Activated naive CD8-positive, alpha-beta T cell treated with anti-CD3 and anti-CD28 coated beads, Interleukin-2, amount 10 ng/mL, durations not matched to agents 7 days and 5 days (primary cell): ENCODE measurements around the gene ALDH1A3. TPM values are rescaled to one million over a fixed set of nuclear protein-coding genes. Genes with fewer than 3 reads are reported as not detected.

Source experiments
- ATAC-seq: fragments of 150-1000 bp; cut with Tn5 transposase; one replicate; pipeline ENCODE4 v1.10.0; 2021; ENCODE audit warnings: low read depth, moderate library complexity
- POLR2A ChIA-PET: fragments of 350-600 bp; sonication (Branson Sonifier 250); formaldehyde crosslinking; loops from one replicate; lab custom pipeline; 2021; ENCODE audit warnings: antibody characterized with exemption; lab: Charles Lee
- DNase-seq: peaks from one replicate; pipeline ENCODE4 v3.0.0; 2021
- H3K27ac Mint-ChIP-seq: one replicate; pipeline ENCODE4 v1.8.0; 2022; ENCODE audit warnings: mild to moderate bottlenecking, mixed read lengths
- H3K27me3 Mint-ChIP-seq: one replicate; pipeline ENCODE4 v1.8.0; 2022; ENCODE audit warnings: mild to moderate bottlenecking, moderate library complexity, mixed read lengths
- H3K36me3 Mint-ChIP-seq: one replicate; pipeline ENCODE4 v1.8.0; 2021; ENCODE audit warnings: mild to moderate bottlenecking, mixed read lengths
- H3K4me1 Mint-ChIP-seq: one replicate; pipeline ENCODE4 v1.8.0; 2021; ENCODE audit warnings: mixed read lengths
- H3K4me3 Mint-ChIP-seq: one replicate; pipeline ENCODE4 v1.8.0; 2022; ENCODE audit warnings: mild to moderate bottlenecking, moderate library complexity, mixed read lengths
- H3K9me3 Mint-ChIP-seq: one replicate; pipeline ENCODE4 v1.8.0; 2021; ENCODE audit warnings: mixed read lengths
- total RNA-seq, 2 experiments: library from RNA; stranded (reverse); gene quantifications; one replicate each; pipeline ENCODE4 v1.2.3, GENCODE V29; 2021

ALDH1A3 gene
- not detected for total RNA-seq

GRCh38 chr15:100879464-100880138 lies at the start of gene ALDH1A3:
ALDH1A3 (plus strand) TSS chr15:100879831; CDS start chr15:100879908, 77 bp downstream.
- peak; percentile 50 for DNase-seq
- H3K27ac Mint-ChIP-seq: no peak within 1 kb of the TSS
- POLR2A ChIA-PET: no interaction called here
- peak; percentile 64 for ATAC-seq
- no peaks in the 10 kb centered on the region for H3K9me3 Mint-ChIP-seq
- peak within 1 kb of the TSS; percentile 52 for H3K4me3 Mint-ChIP-seq
- peaks cover 71% of the 10 kb centered on the region for H3K27me3 Mint-ChIP-seq
- H3K4me1 Mint-ChIP-seq: peaks cover 1% of the 10 kb centered on the region
- H3K36me3 Mint-ChIP-seq: no peaks in the 10 kb centered on the region

- no peak overlapping the region for H3K27ac Mint-ChIP-seq
- H3K36me3 Mint-ChIP-seq: no peaks in the 10 kb centered on the region
- DNase-seq (no peak), ATAC-seq (no peak)
- H3K9me3 Mint-ChIP-seq: no peaks in the 10 kb centered on the region
- POLR2A ChIA-PET: no interaction called here
- H3K27me3 Mint-ChIP-seq: peaks cover 21% of the 10 kb centered on the region
- H3K4me1 Mint-ChIP-seq: no peaks in the 10 kb centered on the region
- H3K4me3 Mint-ChIP-seq: no peak overlapping the region
These were observed 48.2 kb upstream of the ALDH1A3 start for GRCh38 chr15:100831467-100831866.

DNA sequence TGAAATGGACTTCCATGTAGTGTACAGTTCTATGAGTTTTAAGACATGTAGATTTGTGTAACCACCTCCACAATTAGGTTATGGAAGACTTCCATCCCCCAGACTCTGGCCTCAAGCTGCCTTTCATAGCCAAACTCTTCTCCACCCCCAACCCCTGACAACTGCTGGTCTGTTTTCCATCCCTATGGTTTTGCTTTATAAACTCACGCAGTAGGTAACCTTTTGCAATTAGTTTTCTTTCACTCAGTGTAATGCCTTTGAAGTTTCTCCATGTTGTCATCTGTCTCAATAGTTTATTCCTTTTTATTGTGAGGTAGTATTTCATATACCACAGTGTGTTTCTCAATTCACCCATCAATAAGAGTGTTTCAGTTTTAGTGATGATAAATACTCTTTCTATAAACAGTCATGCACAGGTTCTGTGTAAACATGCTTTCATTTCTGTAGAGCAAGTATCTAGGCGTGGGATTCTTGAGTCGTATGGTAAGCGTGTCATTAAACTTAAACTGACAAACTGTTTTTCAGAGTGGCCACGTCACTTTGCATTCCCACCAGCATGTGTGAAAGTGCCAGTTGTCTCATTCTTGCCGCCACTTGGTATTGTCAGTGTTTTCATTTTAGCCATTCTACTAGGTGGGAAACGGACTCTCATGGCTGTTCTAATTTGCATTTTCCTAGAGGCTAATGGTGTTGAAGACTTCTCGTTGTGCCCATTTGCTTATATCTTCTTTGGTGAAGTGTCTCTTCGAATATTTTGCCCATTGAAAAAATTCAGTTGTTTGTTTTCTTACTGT lies 47.3 kb upstream of the ALDH1A3 start:
- no peak for ATAC-seq
- Mint-ChIP-seq H3K27ac (no peak overlapping the region), H3K9me3 (no peaks in the 10 kb centered on the region), H3K36me3 (no peaks in the 10 kb centered on the region), H3K27me3 (peaks cover 23% of the 10 kb centered on the region), H3K4me3 (no peak overlapping the region), H3K4me1 (no peaks in the 10 kb centered on the region)
- no peak for DNase-seq
- POLR2A ChIA-PET: no interaction called here

- Mint-ChIP-seq H3K4me3 (no peak overlapping the region), H3K9me3 (no peaks in the 10 kb centered on the region), H3K27me3 (peaks cover 21% of the 10 kb centered on the region), H3K4me1 (no peaks in the 10 kb centered on the region), H3K27ac (no peak overlapping the region), H3K36me3 (no peaks in the 10 kb centered on the region)
- ATAC-seq (no peak), DNase-seq (no peak)
- POLR2A ChIA-PET: no interaction called here
These were observed 45.9 kb upstream of the ALDH1A3 start for GRCh38 chr15:100833417-100834389.

- H3K9me3 Mint-ChIP-seq: no peaks in the 10 kb centered on the region
- no peak overlapping the region for H3K4me3 Mint-ChIP-seq
- H3K27ac Mint-ChIP-seq: no peak overlapping the region
- no peaks in the 10 kb centered on the region for H3K36me3 Mint-ChIP-seq
- no peaks in the 10 kb centered on the region for H3K4me1 Mint-ChIP-seq
- no peak for ATAC-seq
- DNase-seq: no peak
- H3K27me3 Mint-ChIP-seq: peaks cover 25% of the 10 kb centered on the region
- POLR2A ChIA-PET: no interaction called here
These were observed 44.9 kb upstream of the ALDH1A3 start for GRCh38 chr15:100834731-100835130.

DNA sequence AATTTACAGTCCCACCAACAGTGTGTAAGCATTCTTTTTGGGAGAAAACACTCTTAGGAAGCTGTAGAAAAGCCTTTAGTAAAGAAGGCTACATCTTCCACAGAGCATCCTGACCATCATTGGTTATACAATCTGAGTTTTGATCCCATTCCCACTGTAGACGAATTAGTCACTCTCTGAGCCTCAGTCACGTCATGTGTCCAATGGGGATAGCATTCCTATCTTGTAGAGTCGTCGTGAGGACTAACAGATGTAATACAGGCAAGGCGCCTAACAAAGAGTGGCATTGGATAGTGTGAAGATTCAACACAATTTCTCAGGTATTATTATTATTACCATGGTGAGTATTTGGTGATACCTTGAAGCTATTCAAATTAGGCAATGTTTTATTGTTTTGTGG lies 44.0 kb upstream of the ALDH1A3 start:
- no peaks in the 10 kb centered on the region for H3K36me3 Mint-ChIP-seq
- H3K9me3 Mint-ChIP-seq: no peaks in the 10 kb centered on the region
- POLR2A ChIA-PET: no interaction called here
- no peak for DNase-seq
- ATAC-seq: no peak
- no peak overlapping the region for H3K27ac Mint-ChIP-seq
- H3K4me3 Mint-ChIP-seq: no peak overlapping the region
- H3K27me3 Mint-ChIP-seq: peaks cover 28% of the 10 kb centered on the region
- no peaks in the 10 kb centered on the region for H3K4me1 Mint-ChIP-seq

GRCh38 chr15:100836501-100836900 lies 43.1 kb upstream of the ALDH1A3 start:
- DNase-seq (no peak), ATAC-seq (no peak)
- Mint-ChIP-seq H3K27ac (no peak overlapping the region), H3K27me3 (peaks cover 29% of the 10 kb centered on the region), H3K4me3 (no peak overlapping the region), H3K36me3 (no peaks in the 10 kb centered on the region), H3K4me1 (no peaks in the 10 kb centered on the region), H3K9me3 (no peaks in the 10 kb centered on the region)
- POLR2A ChIA-PET: no interaction called here

- ATAC-seq (no peak), DNase-seq (no peak)
- Mint-ChIP-seq H3K36me3 (no peaks in the 10 kb centered on the region), H3K27ac (no peak overlapping the region), H3K9me3 (no peaks in the 10 kb centered on the region), H3K4me1 (no peaks in the 10 kb centered on the region), H3K27me3 (peaks cover 35% of the 10 kb centered on the region), H3K4me3 (no peak overlapping the region)
- POLR2A ChIA-PET: no interaction called here
These were observed 38.2 kb upstream of the ALDH1A3 start for GRCh38 chr15:100841426-100841825.

GRCh38 chr15:100842756-100843730 lies 36.6 kb upstream of the ALDH1A3 start:
- POLR2A ChIA-PET: no interaction called here
- no peak overlapping the region for H3K4me3 Mint-ChIP-seq
- peaks cover 32% of the 10 kb centered on the region for H3K27me3 Mint-ChIP-seq
- no peaks in the 10 kb centered on the region for H3K36me3 Mint-ChIP-seq
- ATAC-seq (no peak), DNase-seq (no peak)
- H3K27ac Mint-ChIP-seq: no peak overlapping the region
- H3K4me1 Mint-ChIP-seq: no peaks in the 10 kb centered on the region
- no peaks in the 10 kb centered on the region for H3K9me3 Mint-ChIP-seq

DNA sequence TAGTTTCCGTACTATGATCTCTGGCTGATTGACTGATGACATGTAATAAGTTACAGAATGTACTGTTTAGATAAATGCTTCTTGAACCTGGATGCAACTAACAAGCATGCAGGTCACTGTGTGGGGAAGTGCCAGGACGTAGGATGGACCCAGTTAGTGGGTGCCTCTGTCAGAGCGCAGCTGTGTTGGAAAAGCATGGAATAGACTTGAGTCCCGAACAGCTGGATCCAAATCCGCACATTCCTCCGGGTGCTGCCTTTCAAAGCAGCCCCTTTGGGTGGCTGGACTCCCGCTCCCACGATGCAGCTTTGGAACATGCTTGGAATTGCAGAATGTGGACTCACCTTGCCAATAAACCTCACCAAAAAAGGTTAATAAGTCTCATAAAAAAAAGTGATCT lies 35.5 kb upstream of the ALDH1A3 start:
- no peaks in the 10 kb centered on the region for H3K9me3 Mint-ChIP-seq
- no peaks in the 10 kb centered on the region for H3K36me3 Mint-ChIP-seq
- H3K4me3 Mint-ChIP-seq: no peak overlapping the region
- H3K4me1 Mint-ChIP-seq: peaks cover 1% of the 10 kb centered on the region
- POLR2A ChIA-PET: no interaction called here
- ATAC-seq (no peak), DNase-seq (no peak)
- H3K27ac Mint-ChIP-seq: no peak overlapping the region
- H3K27me3 Mint-ChIP-seq: peaks cover 31% of the 10 kb centered on the region

GRCh38 chr15:100844778-100845177 lies 34.9 kb upstream of the ALDH1A3 start:
- Mint-ChIP-seq H3K4me3 (no peak overlapping the region), H3K36me3 (no peaks in the 10 kb centered on the region), H3K27ac (no peak overlapping the region), H3K4me1 (peaks cover 1% of the 10 kb centered on the region), H3K27me3 (peaks cover 30% of the 10 kb centered on the region), H3K9me3 (no peaks in the 10 kb centered on the region)
- POLR2A ChIA-PET: no interaction called here
- ATAC-seq (no peak), DNase-seq (no peak)

DNA sequence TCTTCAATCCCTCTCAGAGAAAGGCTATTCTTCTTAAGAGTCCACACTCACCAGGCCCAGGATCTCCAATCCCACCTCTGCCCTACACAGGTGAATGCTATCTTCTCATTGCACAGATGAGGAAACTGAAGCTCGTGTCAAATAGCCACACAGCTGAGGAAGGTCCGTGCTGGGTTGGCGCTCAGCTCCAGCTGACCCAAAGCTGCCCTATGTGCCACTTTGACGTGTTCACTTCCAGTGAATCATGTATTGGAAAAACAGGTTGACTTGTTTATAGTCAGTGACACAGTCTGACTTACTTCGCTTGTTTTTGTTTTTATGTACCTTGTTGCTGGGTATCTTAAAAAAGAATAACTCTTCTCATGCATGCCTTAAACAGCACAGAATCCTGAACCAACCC lies 32.4 kb upstream of the ALDH1A3 start:
- no peaks in the 10 kb centered on the region for H3K36me3 Mint-ChIP-seq
- no peaks in the 10 kb centered on the region for H3K9me3 Mint-ChIP-seq
- ATAC-seq (no peak), DNase-seq (no peak)
- POLR2A ChIA-PET: no interaction called here
- H3K4me3 Mint-ChIP-seq: no peak overlapping the region
- H3K27ac Mint-ChIP-seq: no peak overlapping the region
- peaks cover 1% of the 10 kb centered on the region for H3K4me1 Mint-ChIP-seq
- H3K27me3 Mint-ChIP-seq: peaks cover 16% of the 10 kb centered on the region
